Left forelimb (tissue), 1 donor: ENCODE results near the gene ERICH6.

Source experiments
- DNase-seq: peaks from one replicate; pipeline ENCODE4 v3.0.0-alpha.2; 2018; ENCODE audit warnings: low spot score

Gene ERICH6

GRCh38 chr3:150736903-150737832, 33.4 kb upstream of the ERICH6 start:
- DNase-seq: no peak

- no peak for DNase-seq
Measured at GRCh38 chr3:150736316-150736719, 32.6 kb upstream of the ERICH6 start.

GRCh38 chr3:150734795-150735119, 31.0 kb upstream of the ERICH6 start:
- DNase-seq: no peak

- DNase-seq: no peak
Measured at GRCh38 chr3:150733936-150734794, 30.4 kb upstream of the ERICH6 start.

- no peak for DNase-seq
Measured at GRCh38 chr3:150733373-150733935, 29.7 kb upstream of the ERICH6 start.

- DNase-seq: no peak
Measured at GRCh38 chr3:150729682-150730360, 26.1 kb upstream of the ERICH6 start.

GRCh38 chr3:150727653-150728502, 24.2 kb upstream of the ERICH6 start:
- no peak for DNase-seq

GRCh38 chr3:150725548-150725947, 21.8 kb upstream of the ERICH6 start:
- no peak for DNase-seq

GRCh38 chr3:150723946-150724345, 20.2 kb upstream of the ERICH6 start:
- DNase-seq: no peak

- DNase-seq: no peak
Measured at GRCh38 chr3:150722267-150722666, 18.5 kb upstream of the ERICH6 start.

- DNase-seq: no peak
Measured at GRCh38 chr3:150721285-150722130, 17.8 kb upstream of the ERICH6 start.

- no peak for DNase-seq
Measured at GRCh38 chr3:150720444-150720843, 16.7 kb upstream of the ERICH6 start.

- no peak for DNase-seq
Measured at GRCh38 chr3:150710097-150710496, 6.4 kb upstream of the ERICH6 start.

- no peak for DNase-seq
Measured at GRCh38 chr3:150703299-150703755, 393 bp downstream of the ERICH6 start.

GRCh38 chr3:150699068-150699639, 4.6 kb downstream of the ERICH6 start:
- DNase-seq: no peak

- DNase-seq: no peak
Measured at GRCh38 chr3:150697646-150698045, 6.1 kb downstream of the ERICH6 start.

GRCh38 chr3:150691414-150692040, 12.2 kb downstream of the ERICH6 start:
- DNase-seq: no peak

- no peak for DNase-seq
Measured at GRCh38 chr3:150687613-150688012, 16.1 kb downstream of the ERICH6 start.

GRCh38 chr3:150682824-150683223, 20.9 kb downstream of the ERICH6 start:
- DNase-seq: no peak
